Activated CD4-positive, alpha-beta T cell treated with anti-CD3 and anti-CD28 coated beads, Interleukin-2, amount 50 U/mL, for 48 hours (primary cell): ENCODE measurements around the gene IKZF1.

Experiments
- DNase-seq, 2 experiments: peaks; one replicate each; pipeline ENCODE4 v3.0.0-alpha.2; 2020

IKZF1 gene

GRCh38 chr7:50284296-50284695 is 20.2 kb upstream of the IKZF1 start:
- DNase-seq: no peak

GRCh38 chr7:50285269-50285668 is 19.2 kb upstream of the IKZF1 start:
- DNase-seq: no peak

GRCh38 chr7:50287129-50287528 is 17.4 kb upstream of the IKZF1 start:
- no peak for DNase-seq

GRCh38 chr7:50292165-50292757 is 12.3 kb upstream of the IKZF1 start:
- DNase-seq: no peak

DNA sequence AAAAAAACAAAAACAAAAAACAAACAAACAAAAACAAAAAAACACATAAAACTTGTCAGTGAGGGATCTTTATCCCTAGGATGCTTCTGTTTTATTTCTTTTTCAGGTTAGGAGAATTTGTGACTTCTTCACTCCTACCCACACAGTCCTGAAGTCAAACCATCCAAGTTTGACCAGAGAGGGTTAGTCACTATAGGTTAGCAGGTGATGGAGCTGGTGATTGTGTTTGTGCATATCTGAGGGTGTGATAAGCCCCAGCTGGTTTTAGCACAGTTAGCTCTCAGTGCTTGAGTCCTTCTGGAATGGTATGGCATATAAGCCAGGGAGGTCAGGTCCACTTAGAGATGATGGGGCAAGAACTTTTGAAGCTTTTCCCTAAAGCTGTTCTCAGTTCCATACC is 11.8 kb upstream of the IKZF1 start:
- no peak for DNase-seq

DNA sequence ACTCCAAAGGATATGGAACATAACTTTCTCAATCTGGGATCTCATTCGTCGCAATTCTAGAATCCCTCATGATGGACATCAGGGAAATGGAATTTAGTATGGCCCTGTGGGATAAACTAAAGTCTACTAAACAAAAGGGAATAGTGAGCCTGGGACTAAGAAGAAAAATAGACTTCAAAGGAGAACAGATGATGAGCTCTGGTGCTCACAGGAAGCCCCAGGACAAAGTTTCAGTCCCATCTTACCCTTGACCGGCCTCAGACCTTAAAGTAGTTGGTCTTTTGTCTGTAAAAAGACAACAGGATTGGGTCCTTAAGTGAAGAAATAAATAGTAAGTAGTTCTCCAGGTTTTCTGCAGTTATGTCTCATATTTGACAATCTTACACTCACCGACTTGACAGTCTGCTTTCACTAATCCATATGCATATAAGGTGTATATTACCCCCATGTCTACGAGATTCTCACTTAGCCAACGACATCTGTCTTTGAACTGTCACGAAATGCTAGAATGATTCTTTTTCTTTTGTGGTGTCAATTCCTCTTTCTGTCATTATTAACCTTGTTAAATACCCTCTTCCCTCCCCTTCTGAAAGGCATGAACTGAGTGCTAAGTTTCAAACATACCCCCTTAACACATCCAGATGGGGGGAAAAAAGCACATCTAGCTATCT is 10.9 kb upstream of the IKZF1 start:
- no peak for DNase-seq

- DNase-seq: no peak
These were observed 9.4 kb upstream of the IKZF1 start for GRCh38 chr7:50295133-50295532.

DNA sequence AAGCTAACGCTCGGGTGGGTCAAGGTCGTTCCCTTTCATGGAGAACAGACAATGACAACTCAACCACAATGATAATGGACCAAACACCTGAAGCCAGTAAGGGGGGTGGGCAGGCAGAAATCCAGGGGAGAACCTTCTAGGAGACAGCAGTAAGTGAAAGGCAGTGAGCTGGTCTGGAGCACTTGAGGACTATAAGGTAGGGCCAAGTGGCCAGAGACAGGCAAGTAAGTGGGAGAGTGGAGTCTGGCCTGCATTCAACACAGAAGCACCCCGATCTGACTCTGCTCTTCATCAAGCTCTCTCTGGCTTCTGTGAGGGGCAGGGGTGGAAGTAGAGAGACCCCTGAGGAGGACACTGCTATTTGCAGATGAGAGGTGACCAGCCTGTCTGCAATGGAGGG is 7.7 kb upstream of the IKZF1 start:
- DNase-seq: no peak

- DNase-seq: no peak
These were observed 5.5 kb upstream of the IKZF1 start for GRCh38 chr7:50298811-50299562.

DNA sequence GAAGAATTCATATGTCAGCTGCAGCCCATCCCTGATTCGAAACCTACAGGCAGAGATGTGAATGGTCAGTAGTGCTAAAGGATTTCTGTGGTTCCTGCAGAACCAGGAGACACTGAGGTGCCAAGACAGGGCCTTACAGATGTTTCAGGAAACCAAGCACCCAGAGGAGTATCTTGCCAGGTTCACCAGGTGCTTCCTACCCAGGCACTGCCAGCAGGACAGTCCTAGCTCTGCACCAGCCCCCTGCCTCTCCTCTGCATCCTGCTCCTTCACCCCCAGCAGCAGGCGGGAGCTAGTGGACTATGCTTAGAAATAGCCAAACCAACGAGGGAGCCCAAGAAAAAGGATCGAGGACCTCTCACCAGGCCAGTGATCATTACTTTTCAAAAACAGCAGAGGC is 4.2 kb upstream of the IKZF1 start:
- no peak for DNase-seq

DNA sequence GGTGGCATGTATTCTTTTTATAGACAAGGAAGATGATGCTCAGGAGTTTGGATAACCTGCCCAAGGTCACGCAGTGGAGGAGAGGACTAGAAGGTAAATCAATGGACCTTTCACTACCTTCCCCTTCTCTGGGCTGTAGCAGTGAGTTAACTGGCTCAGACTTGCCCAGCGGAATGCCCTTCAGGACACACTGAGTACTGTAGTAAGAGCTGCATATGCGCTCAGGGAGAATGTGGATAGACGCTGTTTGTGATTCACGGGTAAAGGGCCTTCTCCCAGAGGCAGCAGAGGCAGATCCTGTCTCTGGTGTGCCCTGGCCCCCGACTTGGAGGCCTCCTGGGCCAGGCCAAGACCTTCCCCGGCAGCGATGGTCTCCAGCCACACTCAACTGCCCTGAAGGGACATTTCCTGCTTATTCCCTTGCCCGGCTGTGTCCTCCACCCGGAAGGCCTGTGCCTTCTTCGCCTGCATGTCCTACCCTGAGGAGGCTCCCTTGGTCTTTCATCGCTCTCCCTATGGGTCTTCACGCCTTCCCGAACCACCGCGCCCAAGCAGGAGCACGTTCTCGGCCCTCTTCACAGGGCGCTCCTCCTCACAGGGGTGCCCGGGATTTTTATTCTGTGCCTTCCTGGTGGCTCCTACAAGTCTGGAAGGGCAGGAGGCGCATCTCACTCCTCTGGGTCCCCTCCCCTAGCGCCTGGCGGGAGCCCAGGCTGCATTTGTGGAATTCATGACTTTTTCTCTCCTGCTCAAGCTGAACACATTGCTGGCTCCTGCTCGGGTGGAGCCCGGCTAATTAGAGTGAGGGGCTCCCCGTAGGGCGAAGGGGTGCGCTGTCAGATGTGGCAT is 1.8 kb upstream of the IKZF1 start:
- DNase-seq: no peak

GRCh38 chr7:50303335-50304128 is 984 bp upstream of the IKZF1 start:
- DNase-seq: no peak

DNA sequence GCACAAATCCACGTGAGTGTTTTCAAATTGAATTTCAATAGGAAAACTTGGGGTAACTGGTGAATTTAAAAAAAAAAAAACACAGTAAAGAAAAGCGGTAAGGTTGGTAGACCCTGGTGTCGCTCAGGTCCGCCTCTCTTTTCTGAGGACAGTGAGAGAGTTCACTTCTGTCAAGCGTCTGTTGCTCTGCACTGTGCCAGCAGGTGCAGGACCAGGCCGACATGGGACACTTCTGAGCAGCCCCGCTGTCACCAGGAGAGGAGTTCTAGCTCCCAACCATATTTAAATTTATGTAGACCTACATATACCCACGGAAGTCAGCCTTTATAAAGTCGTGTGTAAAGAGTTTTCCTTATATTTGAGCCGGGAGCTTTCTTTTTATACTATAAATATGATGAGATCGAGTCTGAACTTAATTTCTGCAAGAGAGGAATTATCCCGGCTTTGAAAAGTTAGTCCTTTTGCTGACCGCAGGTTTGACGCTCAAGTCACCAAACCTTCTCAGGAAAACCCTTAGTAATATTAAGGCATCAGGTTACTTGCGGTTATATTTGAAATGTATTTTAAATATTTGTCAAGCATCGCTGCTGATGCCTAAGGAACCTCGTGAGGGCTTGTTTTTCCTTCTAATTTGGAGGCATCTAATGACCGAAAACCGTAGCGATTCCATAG is 531 bp downstream of the IKZF1 start:
- peak; percentile 52 to 68 for DNase-seq

DNA sequence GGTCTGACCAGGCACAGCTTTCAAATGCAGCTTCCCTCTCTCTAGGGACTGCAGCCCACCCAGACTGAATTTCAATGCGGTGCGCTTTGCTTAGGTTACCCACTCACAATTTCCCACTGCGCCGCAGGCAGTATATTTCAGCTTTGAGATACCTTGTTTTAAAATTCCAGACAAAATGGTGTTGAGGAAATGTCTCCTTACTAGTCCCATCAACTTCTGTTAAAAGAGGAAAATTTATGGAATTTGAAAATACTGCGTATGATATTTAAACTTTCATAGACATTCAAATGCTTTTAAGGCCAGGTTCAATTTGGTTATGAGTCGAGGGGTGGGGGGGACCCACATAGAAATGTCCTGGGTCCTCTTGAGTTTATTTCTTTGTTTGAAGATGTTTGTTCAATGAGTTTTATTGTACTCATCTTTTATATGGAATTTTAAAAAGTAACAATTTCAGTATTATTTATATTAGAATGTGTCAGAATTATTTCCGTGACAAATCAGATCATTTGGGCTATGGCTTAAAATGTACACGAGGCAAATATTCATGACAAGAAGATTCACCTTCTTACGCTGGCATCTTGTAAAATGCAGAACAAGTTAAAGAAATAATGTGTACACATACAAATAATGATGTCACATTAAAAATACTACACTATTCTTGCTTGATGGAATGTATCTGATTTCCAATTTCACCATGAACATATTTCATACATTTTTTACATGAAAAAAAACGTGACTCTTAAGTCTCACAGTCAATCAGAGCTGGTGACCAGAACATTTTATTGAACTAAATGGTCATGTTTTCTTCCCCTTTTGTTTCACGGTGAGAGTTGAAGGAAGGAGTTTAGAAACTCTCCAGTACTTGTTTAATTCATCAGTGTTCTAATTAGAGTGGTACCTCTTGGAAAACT is 1.3 kb downstream of the IKZF1 start:
- no peak for DNase-seq

GRCh38 chr7:50306494-50307367 is 2.2 kb downstream of the IKZF1 start:
- no peak for DNase-seq

DNA sequence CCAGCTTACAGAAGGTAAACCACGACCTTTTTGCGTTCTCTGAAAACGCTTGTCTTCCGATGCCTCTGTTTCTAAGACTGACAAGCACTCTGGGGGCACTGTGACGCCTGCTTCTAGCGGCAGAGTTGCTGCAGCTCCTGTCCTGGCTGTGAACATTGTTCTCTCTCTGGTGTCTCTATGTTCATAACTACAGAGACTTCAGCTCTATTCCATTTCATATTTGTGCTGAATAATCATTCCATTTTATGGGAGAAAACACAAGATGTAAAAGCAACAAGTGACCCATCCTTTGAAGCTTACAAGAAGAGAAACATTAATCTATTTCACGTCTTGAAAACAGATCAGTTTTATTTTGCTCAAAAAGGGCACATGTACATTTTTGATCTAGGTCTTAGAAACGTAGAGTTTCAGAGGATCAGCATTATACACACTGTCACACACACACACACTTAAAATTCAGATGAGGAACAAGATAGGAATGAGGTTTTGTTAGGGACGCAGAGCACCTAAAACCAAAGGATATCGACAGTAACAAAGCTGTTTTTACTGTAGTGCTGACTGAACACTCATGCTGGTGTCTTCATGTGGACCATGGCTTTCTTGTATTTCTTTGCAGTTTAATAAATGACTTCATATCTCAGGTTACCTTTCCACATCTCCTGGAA is 3.0 kb downstream of the IKZF1 start:
- peak; percentile 56 to 65 for DNase-seq

GRCh38 chr7:50308203-50308531 is 3.7 kb downstream of the IKZF1 start:
- no peak for DNase-seq

DNA sequence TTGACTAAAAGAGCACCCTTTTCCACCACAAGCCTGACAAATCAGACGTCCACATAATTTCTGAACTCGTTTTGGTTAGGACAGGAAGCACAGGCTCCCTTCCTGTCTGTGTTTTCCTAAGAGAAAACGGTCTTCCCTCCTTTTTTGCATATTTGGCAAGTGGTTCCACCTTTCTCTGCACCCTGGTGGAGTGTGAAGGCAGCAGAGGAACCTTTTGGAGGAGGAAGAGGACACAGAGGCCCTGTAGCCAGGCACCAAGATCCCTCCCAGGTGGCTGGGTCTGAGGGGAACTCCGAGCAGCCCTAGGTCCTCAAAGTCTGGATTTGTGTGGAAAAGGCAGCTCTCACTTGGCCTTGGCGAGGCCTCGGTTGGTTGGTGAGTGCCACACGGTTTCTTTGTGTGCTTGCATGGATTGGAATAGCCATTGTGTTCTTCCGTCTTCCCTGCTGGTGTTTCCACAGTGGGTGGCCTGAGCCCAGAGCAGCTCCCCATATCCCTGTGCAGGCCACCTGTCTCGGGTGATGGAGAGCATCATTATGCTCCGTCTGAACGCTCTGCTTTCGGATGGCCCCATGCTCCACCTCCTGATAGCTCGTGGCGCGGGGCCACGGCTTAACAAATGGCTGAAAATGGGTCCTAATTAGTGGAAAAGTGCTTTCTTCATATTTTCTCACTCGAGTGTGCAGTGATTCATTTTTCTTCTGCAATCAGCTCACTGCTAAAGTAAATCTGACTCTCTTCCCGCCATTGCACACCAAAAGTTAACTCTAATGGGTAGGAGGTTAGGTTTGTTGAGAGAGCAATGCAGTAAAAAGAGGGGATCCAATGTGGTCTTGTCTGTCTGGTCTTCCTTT is 4.2 kb downstream of the IKZF1 start:
- DNase-seq: peak; percentile 55 to 68
